Thyroid gland (tissue), 4 donors: ENCODE results near the gene ATP2A3.

ENCODE experiments used
- CTCF ChIP-seq, 6 experiments: fragments of 200-600 bp in 3 of 6; fragments of 450-650 bp in 3 of 6; sonication (generic) in 3 of 6; IDR thresholded peaks; one replicate each; pipeline ENCODE4 v1.5.1; 2016 to 2019; ENCODE audit warnings: antibody characterized with exemption in 6 of 6, mild to moderate bottlenecking in 2 of 6, inconsistent platforms in 1 of 6, moderate library complexity in 1 of 6
- POLR2A ChIP-seq, 2 donors: fragments of 450-650 bp; IDR thresholded peaks; one replicate each; pipeline ENCODE4 v1.6.1; 2017; ENCODE audit warnings: antibody characterized with exemption in 2 of 2, mild to moderate bottlenecking in 2 of 2, moderate library complexity in 1 of 2

- TF ChIP-seq CTCF (IDR thresholded peaks at IDR 0.05), result no peak
- TF ChIP-seq POLR2A (IDR thresholded peaks at IDR 0.05), result no peak
These were observed 43.3 kb upstream of the ATP2A3 start for GRCh38 chr17:4007346-4008081.
